Measurements from ENCODE around the gene TFB1M.

Gene TFB1M

GRCh38 chr6:155290491-155290890, 23.8 kb downstream of the TFB1M start:
- H3K27ac ChIP-seq = no peak overlapping the region
- no peak for TF ChIP-seq CTCF (conservative IDR thresholded peaks at IDR 0.05)

DNA sequence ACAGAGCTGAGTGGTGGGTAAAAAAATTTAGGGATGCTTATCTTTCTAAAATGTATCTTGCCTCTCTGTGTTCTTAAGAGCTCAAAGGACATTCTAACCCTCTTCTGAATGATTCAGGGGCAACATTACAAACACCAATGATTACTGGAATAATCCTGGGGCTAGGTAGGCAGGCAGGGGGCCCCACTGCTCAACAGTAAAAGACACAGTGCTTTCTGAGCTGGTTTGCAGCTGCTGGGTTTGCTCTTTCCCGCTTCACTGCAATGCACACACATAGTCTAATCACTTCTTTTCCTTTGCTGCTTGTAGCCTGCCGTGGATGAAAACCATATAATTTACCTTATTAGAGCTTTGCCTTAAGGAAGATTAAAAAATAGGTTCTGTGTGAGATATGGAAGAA, 26.5 kb downstream of the TFB1M start:
- no peak for TF ChIP-seq CTCF (conservative IDR thresholded peaks at IDR 0.05)
- H3K27ac ChIP-seq = no peak overlapping the region

- H3K27ac ChIP-seq = no peak overlapping the region
- no peak for TF ChIP-seq CTCF (conservative IDR thresholded peaks at IDR 0.05)
Observed at GRCh38 chr6:155284775-155285174, 29.5 kb downstream of the TFB1M start.

- no peak for TF ChIP-seq CTCF (conservative IDR thresholded peaks at IDR 0.05)
Observed at GRCh38 chr6:155278319-155279049, 35.8 kb downstream of the TFB1M start.

DNA sequence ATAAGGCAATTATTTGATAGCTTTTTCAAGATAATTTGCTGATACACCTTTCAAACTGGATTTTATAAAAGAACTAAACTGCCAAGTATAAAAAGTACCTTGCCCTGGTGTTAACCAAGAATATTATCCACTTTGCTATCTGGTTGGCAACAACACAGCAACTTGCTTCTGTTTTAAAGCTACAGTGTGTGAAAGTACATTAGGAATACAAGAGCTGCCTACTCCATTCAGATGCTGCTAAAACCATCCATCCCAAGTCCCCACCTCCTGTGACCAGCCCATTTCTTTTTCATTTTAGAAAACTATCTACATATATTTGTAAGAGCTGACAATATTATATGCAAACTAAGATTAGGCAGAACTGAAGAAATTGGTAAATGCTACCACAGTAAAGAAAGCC, 37.6 kb downstream of the TFB1M start:
- H3K27ac ChIP-seq = no peak overlapping the region
- TF ChIP-seq CTCF (conservative IDR thresholded peaks at IDR 0.05) = no peak

More at GRCh38 chr6:155278319-155279049, 35.8 kb downstream of the TFB1M start:
- no peak overlapping the region for H3K27ac ChIP-seq

GRCh38 chr6:155275808-155276480, 38.3 kb downstream of the TFB1M start:
- no peak for TF ChIP-seq CTCF (conservative IDR thresholded peaks at IDR 0.05)
- no peak overlapping the region for H3K27ac ChIP-seq

DNA sequence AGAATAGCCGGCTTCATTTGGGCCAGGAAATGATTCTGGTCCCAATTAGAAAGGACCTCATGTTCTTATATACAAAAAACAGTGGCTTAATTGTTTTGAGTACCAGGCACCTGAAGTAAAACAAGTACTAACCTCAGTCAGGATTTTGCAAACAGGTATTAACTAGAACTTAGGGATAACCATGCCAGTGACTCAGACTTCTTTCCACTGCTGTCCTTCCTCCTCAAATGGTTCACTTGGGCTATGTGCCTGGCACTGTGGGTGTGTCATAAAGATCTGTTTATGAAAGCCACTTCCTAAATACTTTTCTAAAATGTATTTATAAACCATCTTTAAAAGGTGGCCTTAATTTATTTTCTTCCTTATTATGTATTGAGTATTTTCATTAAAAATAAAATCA, 39.8 kb downstream of the TFB1M start:
- H3K27ac ChIP-seq = no peak overlapping the region
- no peak for TF ChIP-seq CTCF (conservative IDR thresholded peaks at IDR 0.05)

Data from VCaP (cell line).